ENCODE measurements around the gene CFAP74. TPM values are rescaled to one million over a fixed set of nuclear protein-coding genes. Genes with fewer than 3 reads are reported as not detected.

The CFAP74 gene
- total and polyA plus RNA-seq, 2 experiments from 2014 or later = not detected

GRCh38 chr1:1968767-1969504, 34.6 kb downstream of the CFAP74 start:
- TF ChIP-seq EZH2 (IDR thresholded peaks at IDR 0.05; ENCODE audit: borderline replicate concordance) (no peak), CTCF (IDR thresholded peaks at IDR 0.05; ENCODE audit: poor library complexity) (no peak), EZH2phosphoT487 (IDR thresholded peaks at IDR 0.05; ENCODE audit: low read depth, severe bottlenecking, unreplicated experiment) (no peak)
- no peaks in the 10 kb centered on the region for H3K27me3 ChIP-seq
- 79% methylated on average over 9 of the region's 12 CpGs for WGBS (ENCODE audit: low lambda C conversion rate, missing lambda C conversion rate)
- H3K4me2 ChIP-seq = no peak overlapping the region
- H3K9me3 ChIP-seq (ENCODE audit: low read depth) = no peaks in the 10 kb centered on the region
- H3K9me2 ChIP-seq (replicated peaks; ENCODE audit: insufficient read depth) = no peaks in the 10 kb centered on the region
- H3K27ac ChIP-seq = no peak overlapping the region
- no peaks in the 10 kb centered on the region for H4K20me1 ChIP-seq (ENCODE audit: insufficient read depth, poor library complexity, severe bottlenecking)
- no peaks in the 10 kb centered on the region for H3K36me3 ChIP-seq (replicated peaks; ENCODE audit: insufficient read depth, low read depth)
- no peak overlapping the region for H3K4me3 ChIP-seq
- DNase-seq (ENCODE audit: low spot score) = no peak
- no peaks in the 10 kb centered on the region for H3K79me2 ChIP-seq
- no peak overlapping the region for H2AFZ ChIP-seq
- H3K4me1 ChIP-seq (ENCODE audit: insufficient read depth) = no peaks in the 10 kb centered on the region

DNA sequence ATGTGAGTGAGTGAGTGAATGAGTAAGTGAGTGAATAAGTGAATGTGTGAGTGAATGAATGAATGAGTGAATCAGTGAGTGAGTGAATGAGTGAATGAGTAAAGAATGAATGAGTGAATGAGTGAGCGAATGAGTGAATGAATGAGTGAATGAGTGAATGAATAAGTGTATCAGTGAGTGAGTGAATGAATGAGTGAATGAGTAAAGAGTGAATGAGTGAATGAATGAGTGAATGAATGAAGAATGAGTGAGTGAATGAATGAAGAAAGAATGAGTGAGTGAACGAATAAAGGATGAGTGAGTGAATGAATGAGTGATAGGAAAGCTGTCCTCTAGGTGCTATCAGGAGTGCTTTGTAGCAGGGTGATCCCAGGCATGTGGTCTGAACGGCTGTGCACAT, 35.7 kb downstream of the CFAP74 start:
- TF ChIP-seq CTCF (IDR thresholded peaks at IDR 0.05; ENCODE audit: poor library complexity) (no peak), EZH2phosphoT487 (IDR thresholded peaks at IDR 0.05; ENCODE audit: low read depth, severe bottlenecking, unreplicated experiment) (no peak), EZH2 (IDR thresholded peaks at IDR 0.05; ENCODE audit: borderline replicate concordance) (no peak)
- Histone ChIP-seq H3K9me3 (ENCODE audit: low read depth) (no peaks in the 10 kb centered on the region), H3K4me3 (no peak overlapping the region), H3K4me1 (ENCODE audit: insufficient read depth) (no peaks in the 10 kb centered on the region), H3K4me2 (no peak overlapping the region), H3K36me3 (replicated peaks; ENCODE audit: insufficient read depth, low read depth) (no peaks in the 10 kb centered on the region), H2AFZ (no peak overlapping the region), H3K79me2 (no peaks in the 10 kb centered on the region), H3K27me3 (no peaks in the 10 kb centered on the region), H3K9me2 (replicated peaks; ENCODE audit: insufficient read depth) (no peaks in the 10 kb centered on the region), H3K27ac (no peak overlapping the region), H4K20me1 (ENCODE audit: insufficient read depth, poor library complexity, severe bottlenecking) (no peaks in the 10 kb centered on the region)
- no peak for DNase-seq (ENCODE audit: low spot score)
- WGBS (ENCODE audit: low lambda C conversion rate, missing lambda C conversion rate) = 90% methylated on average over 3 of the region's 3 CpGs

DNA sequence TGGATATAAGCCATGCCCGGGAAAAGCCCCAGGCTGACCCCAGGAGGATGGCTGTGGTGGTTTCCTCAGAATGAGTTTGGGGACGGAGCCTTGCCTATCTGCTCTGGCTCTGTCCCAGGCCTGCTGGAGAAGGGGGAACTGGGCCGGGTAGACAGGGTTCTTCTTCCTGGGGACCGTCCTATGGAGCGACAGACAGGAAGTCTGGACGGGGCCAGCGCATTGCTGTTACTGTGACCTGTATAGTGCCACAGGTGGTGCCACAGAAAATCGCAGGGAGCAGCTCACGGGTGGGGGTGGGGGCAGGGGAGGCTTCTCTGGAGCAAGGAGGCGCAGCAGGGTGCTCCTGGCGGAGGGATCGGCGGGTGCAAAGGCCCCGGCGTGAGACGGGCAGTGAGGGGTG, 36.4 kb downstream of the CFAP74 start:
- no peak for DNase-seq (ENCODE audit: low spot score)
- WGBS (ENCODE audit: low lambda C conversion rate, missing lambda C conversion rate) = 94% methylated on average over 12 of the region's 16 CpGs
- H3K4me1 ChIP-seq (ENCODE audit: insufficient read depth) = no peaks in the 10 kb centered on the region
- no peaks in the 10 kb centered on the region for H3K27me3 ChIP-seq
- no peaks in the 10 kb centered on the region for H4K20me1 ChIP-seq (ENCODE audit: insufficient read depth, poor library complexity, severe bottlenecking)
- no peaks in the 10 kb centered on the region for H3K9me2 ChIP-seq (replicated peaks; ENCODE audit: insufficient read depth)
- H3K9me3 ChIP-seq (ENCODE audit: low read depth) = no peaks in the 10 kb centered on the region
- no peak overlapping the region for H3K4me2 ChIP-seq
- H2AFZ ChIP-seq = no peak overlapping the region
- no peaks in the 10 kb centered on the region for H3K79me2 ChIP-seq
- H3K4me3 ChIP-seq = no peak overlapping the region
- no peaks in the 10 kb centered on the region for H3K36me3 ChIP-seq (replicated peaks; ENCODE audit: insufficient read depth, low read depth)
- TF ChIP-seq EZH2 (IDR thresholded peaks at IDR 0.05; ENCODE audit: borderline replicate concordance) = no peak
- TF ChIP-seq CTCF (IDR thresholded peaks at IDR 0.05; ENCODE audit: poor library complexity) = no peak
- no peak for TF ChIP-seq EZH2phosphoT487 (IDR thresholded peaks at IDR 0.05; ENCODE audit: low read depth, severe bottlenecking, unreplicated experiment)
- no peak overlapping the region for H3K27ac ChIP-seq
